GM12878 (cell line): ENCODE data around the gene NCF4.

Experiments
- CTCF ChIP-seq, 3 experiments: IDR thresholded peaks in 2 of 3; conservative IDR thresholded peaks in 1 of 3; 2 replicates each; pipeline ENCODE4 v1.5.1; 2011; ENCODE audit warnings: low read depth in 3 of 3, low read length in 3 of 3, mild to moderate bottlenecking in 3 of 3, control low read depth in 2 of 3, moderate library complexity in 2 of 3, inconsistent platforms in 1 of 3, mixed read lengths in 1 of 3; ENCODE audit not compliant: control insufficient read depth in 2 of 3, insufficient read depth in 1 of 3; ENCODE audit errors: extremely low read depth in 1 of 3
- PAX8 ChIP-seq: fragments of 450-650 bp; IDR thresholded peaks from 2 replicates; pipeline ENCODE4 v1.6.1; 2017; ENCODE audit warnings: mild to moderate bottlenecking, moderate library complexity
- POLR2A ChIP-seq: IDR thresholded peaks from 2 replicates; pipeline ENCODE4 v1.6.1; 2011; ENCODE audit warnings: low read depth, mild to moderate bottlenecking, low read length
- SP1 ChIP-seq: IDR thresholded peaks from one replicate; pipeline ENCODE4 v1.6.1; 2011; ENCODE audit warnings: low read depth, low read length
- SRF ChIP-seq, 2 experiments: IDR thresholded peaks; 2 replicates each; pipeline ENCODE4 v1.6.1; 2011; ENCODE audit warnings: low read depth in 2 of 2, low read length in 2 of 2, mild to moderate bottlenecking in 1 of 2, moderate library complexity in 1 of 2
- SUZ12 ChIP-seq: fragments of 200-600 bp; sonication (generic); IDR thresholded peaks from one replicate; pipeline ENCODE4 v1.6.1; 2018; ENCODE audit warnings: antibody characterized with exemption, mild to moderate bottlenecking; ENCODE audit not compliant: unreplicated experiment

- TF ChIP-seq CTCF (IDR thresholded peaks at IDR 0.05 in 2 of 3, conservative IDR thresholded peaks at IDR 0.05 in 1 of 3; ENCODE audit: control insufficient read depth in 2 of 3, extremely low read depth in 1 of 3, insufficient read depth in 1 of 3, low read depth in 3 of 3, low read length in 3 of 3): no peak
- no peak for TF ChIP-seq SP1
- TF ChIP-seq SUZ12: no peak
- TF ChIP-seq POLR2A: no peak
- TF ChIP-seq PAX8: no peak
- TF ChIP-seq SRF (IDR thresholded peaks at IDR 0.05; ENCODE audit: low read depth in 2 of 2, low read length in 2 of 2): no peak
Measured at GRCh38 chr22:36879775-36880174, 19.0 kb downstream of the NCF4 start.
